ENCODE results near the gene SLC2A3.
"Not testable (repeated sequence)": the region's sequence is repeated elsewhere in the genome, so short reads cannot be mapped to it uniquely, and the experiment has no call there.

Gene SLC2A3

DNA sequence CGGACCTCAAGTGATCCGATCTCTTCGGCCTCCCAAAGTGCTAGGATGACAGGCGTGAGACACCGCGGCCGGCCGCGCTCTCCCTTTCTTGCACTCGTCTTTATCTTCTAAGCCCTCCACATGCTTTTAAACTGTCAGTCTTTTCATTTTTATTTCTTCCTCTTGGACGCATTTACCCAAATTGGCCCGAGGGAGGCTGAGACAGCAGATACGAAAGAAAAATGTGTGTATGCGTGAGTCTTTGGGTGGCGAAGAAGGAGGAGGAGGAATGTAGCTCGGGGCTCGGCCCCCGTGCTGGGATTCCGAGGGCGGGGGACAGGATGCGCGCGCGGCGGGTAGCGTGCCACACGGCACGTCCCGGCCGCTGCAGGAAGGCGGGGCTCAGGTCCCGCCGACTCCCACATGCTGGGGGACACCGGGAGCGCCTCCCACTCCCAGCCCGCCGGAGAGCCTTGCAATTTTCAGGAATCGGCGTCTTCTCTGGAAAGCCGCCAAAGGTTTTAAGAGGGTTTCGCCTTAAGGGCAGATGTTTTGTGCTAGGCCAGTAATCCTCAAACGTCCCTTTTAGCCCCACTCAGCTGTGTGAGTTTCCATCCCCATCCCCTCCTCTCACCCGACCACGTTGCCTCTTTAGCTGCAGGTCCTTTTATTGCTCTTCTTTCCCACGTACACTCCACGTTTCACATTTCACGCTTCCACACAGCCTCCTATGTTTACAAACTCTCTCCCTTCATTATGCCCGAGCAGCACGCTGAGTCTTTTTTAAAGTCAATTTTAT is 34.7 kb upstream of the SLC2A3 start:
- no peak overlapping the region for H3K27ac ChIP-seq
- no peak for TF ChIP-seq ZFX (IDR thresholded peaks at IDR 0.05; ENCODE audit: borderline replicate concordance)
- TF ChIP-seq, protein P1, sequence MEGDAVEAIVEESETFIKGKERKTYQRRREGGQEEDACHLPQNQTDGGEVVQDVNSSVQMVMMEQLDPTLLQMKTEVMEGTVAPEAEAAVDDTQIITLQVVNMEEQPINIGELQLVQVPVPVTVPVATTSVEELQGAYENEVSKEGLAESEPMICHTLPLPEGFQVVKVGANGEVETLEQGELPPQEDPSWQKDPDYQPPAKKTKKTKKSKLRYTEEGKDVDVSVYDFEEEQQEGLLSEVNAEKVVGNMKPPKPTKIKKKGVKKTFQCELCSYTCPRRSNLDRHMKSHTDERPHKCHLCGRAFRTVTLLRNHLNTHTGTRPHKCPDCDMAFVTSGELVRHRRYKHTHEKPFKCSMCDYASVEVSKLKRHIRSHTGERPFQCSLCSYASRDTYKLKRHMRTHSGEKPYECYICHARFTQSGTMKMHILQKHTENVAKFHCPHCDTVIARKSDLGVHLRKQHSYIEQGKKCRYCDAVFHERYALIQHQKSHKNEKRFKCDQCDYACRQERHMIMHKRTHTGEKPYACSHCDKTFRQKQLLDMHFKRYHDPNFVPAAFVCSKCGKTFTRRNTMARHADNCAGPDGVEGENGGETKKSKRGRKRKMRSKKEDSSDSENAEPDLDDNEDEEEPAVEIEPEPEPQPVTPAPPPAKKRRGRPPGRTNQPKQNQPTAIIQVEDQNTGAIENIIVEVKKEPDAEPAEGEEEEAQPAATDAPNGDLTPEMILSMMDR (IDR thresholded peaks at IDR 0.05) = no peak

GRCh38 chr12:7966563-7966962 is 30.6 kb upstream of the SLC2A3 start:
- TF ChIP-seq, protein P1 (IDR thresholded peaks at IDR 0.05) = no peak
- no peak for TF ChIP-seq ZFX (IDR thresholded peaks at IDR 0.05; ENCODE audit: borderline replicate concordance)
- H3K27ac ChIP-seq = no peak overlapping the region

DNA sequence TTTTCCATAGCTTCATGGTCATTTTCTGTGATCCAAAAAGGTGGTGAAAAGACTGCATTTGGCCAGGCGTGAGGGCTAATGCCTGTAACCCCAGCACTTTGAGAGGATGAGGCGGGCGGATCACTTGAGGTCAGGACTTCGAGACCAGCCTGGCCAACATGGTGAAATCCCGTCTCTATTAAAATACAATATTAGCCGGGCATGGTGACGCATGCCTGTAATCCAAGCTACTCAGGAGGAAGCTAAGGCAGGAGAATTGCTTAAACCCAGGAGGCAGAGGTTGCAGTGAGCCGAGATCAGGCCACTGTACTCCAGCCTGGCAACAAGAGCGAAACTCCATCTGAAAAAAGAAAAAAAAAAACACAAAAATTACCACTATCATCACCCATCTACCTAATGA is 28.7 kb upstream of the SLC2A3 start:
- not testable (repeated sequence) for H3K27ac ChIP-seq

DNA sequence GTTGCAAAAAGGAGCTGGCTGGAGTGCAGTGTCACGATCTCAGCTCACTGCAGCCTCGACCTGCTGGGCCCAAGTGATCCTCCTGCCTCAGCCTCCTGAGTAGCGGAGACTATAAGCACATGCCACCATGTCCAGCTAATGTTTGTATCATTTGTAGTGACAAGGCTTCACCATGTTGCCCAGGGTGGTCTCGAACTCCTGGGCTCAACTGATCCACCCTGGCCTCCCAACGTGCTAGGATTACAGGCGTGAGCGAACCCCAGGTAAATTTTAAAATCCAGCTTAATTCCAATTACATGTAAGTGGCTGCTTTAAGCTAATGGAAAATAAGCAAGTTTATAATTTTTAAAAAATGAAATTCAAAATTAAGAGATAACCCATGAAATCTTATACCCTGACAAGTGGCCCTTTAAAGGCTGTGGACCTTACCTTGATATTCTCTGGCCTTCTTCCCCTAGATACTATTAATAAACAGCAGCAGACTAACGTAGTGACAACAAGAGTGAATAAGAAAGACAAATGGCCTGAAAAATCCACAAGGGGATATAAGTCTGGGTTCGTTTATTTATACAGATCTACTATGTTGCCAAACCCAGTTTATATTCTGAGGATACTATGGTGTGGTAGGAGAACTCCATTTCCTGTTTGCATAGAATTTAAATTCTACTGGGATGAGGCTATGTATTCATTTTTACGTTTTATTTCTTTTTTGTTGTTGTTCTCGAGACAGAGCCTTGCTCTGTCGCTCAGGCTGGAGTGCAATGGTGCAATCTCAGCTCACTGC is 25.6 kb upstream of the SLC2A3 start:
- H3K27ac ChIP-seq = no peak overlapping the region
- TF ChIP-seq, protein P1 (IDR thresholded peaks at IDR 0.05) = no peak
- TF ChIP-seq ZFX (IDR thresholded peaks at IDR 0.05; ENCODE audit: borderline replicate concordance) = no peak

- no peak for TF ChIP-seq ZFX (IDR thresholded peaks at IDR 0.05; ENCODE audit: borderline replicate concordance)
- TF ChIP-seq, protein P1 (IDR thresholded peaks at IDR 0.05) = no peak
- no peak overlapping the region for H3K27ac ChIP-seq
Observed at GRCh38 chr12:7959701-7960121, 23.7 kb upstream of the SLC2A3 start.

DNA sequence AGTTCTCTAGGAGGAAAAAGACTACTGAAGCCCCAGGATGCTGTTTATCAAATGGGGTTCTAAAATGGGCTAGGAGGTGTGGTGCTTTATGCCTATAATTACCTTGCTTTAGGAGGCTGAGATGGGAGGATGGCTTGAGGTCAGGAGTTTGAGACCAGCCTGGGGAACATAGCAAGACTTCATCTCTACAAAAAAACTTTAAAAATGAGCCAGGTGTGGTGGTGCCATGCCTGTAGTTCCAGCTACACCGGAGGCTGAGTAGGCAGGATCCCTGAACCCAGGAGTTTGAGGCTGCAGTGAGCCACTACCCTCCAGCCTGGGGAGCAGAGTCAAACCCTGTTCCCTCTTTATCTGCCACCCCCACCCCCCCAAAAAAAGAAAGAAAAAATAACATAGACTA is 23.3 kb upstream of the SLC2A3 start:
- H3K27ac ChIP-seq = no peak overlapping the region
- TF ChIP-seq, protein P1 (IDR thresholded peaks at IDR 0.05) = no peak
- TF ChIP-seq ZFX (IDR thresholded peaks at IDR 0.05; ENCODE audit: borderline replicate concordance) = no peak

GRCh38 chr12:7954877-7955276 is 18.9 kb upstream of the SLC2A3 start:
- H3K27ac ChIP-seq = not testable (repeated sequence)

- not testable (repeated sequence) for H3K27ac ChIP-seq
Observed at GRCh38 chr12:7954418-7954817, 18.4 kb upstream of the SLC2A3 start.

DNA sequence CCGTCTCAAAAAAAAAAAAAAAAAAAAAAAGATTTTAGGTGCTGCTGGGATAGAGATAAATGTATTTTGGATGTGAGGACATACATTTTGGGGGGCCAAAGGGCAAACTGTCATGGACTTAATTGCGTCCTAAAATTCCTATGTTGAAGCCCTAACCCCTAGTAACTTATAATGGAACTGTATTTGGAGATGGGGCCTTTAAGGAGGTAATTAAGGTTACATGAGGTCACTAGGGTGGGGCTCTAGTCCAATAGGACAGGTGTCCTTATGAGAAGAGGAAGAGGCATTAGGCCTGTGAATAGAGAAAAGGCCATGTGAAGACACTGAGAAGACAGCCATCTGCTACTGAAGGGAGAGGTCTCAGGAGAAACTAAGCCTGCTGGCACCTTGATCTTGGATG is 17.9 kb upstream of the SLC2A3 start:
- H3K27ac ChIP-seq = not testable (repeated sequence)
